ENCODE measurements around the gene GNG8. TPM values are rescaled to one million over a fixed set of nuclear protein-coding genes. Genes with fewer than 3 reads are reported as not detected.

GNG8 gene
- total and polyA plus RNA-seq, 10 of the 15 experiments (the other 5 are each of a cell fraction or from before 2014, with no cell fraction given): 1.2 to 6.6 (median 2.7) TPM; not detected in 6

DNA sequence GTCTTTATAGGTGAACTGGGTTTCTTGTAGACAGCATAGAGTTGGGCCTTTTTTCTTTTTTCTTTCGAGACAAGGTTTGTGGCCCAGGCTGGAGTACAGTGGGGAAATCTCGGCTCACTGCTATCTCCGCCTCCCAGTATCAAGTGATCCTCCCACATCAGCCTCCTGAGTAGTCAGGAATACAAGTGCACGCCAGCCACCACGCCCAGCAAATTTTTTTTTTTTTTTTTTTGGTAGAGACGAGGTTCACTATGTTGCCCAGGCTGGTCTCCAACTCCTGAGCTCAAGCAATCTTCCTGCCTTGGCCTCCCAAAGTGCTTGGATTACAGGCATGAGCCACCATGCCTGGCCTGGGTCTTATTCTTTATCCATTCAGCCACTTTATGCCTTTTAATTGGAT lies 40.0 kb downstream of the GNG8 start (continued):
- TF ChIP-seq EP300 (IDR thresholded peaks at IDR 0.05; ENCODE audit: borderline replicate concordance in 1 of 2, control insufficient read depth in 1 of 2, low read depth in 2 of 2, low read length in 2 of 2): no peak
- no peak for TF ChIP-seq CHD1 (IDR thresholded peaks at IDR 0.05; ENCODE audit: low read depth, low read length)

DNA sequence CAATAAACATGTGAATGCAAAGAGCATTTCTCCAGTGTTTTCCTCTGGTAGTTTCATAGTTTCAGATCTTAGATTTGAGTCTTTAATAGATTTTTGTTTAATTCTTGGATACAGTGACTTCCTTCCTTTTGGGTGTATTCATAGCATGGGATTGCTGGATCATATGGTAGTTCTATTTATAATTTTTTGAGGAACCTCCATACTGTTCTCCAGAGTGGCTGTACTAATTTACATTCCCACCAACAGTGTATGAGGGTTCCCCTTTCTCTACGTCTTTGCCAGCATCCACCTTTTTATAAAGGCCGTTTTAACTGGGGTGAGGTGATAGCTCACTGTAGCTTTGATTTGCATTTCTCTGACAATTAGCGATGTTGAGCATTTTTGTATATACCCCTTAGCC lies 44.1 kb downstream of the GNG8 start:
- in situ Hi-C loops (cut with MboI): no loop called here
- no peak overlapping the region for H3K27ac ChIP-seq (ENCODE audit: control insufficient read depth, insufficient read depth)
- H3K4me3 ChIP-seq: no peak overlapping the region
- H3K27me3 ChIP-seq (replicated peaks in 1 of 2; ENCODE audit: control insufficient read depth in 2 of 2, insufficient read depth in 2 of 2, low read length in 1 of 2): no peaks in the 10 kb centered on the region
- BruUV-seq (replicated peaks): no TSS peak
- CTCF ChIA-PET: no interaction called here
- no peak overlapping the region for H3K4me2 ChIP-seq (ENCODE audit: control insufficient read depth, insufficient read depth)
- H4K20me1 ChIP-seq (ENCODE audit: control insufficient read depth, insufficient read depth): no peaks in the 10 kb centered on the region
- POLR2A ChIA-PET: no interaction called here
- no peaks in the 10 kb centered on the region for H3K4me1 ChIP-seq (ENCODE audit: control insufficient read depth, insufficient read depth, low read length)
- no peaks in the 10 kb centered on the region for H3K79me2 ChIP-seq (ENCODE audit: control insufficient read depth, insufficient read depth, low read length)
- intact Hi-C loops (cut with micrococcal nuclease; ENCODE audit: unreplicated experiment): no loop called here
- no peak overlapping the region for H3K9ac ChIP-seq (ENCODE audit: control insufficient read depth, insufficient read depth, low read length)
- no peaks in the 10 kb centered on the region for H3K9me3 ChIP-seq (replicated peaks; ENCODE audit: control insufficient read depth, insufficient read depth, low read length)
- no peak for ATAC-seq
- no peaks in the 10 kb centered on the region for H3K36me3 ChIP-seq (ENCODE audit: control insufficient read depth in 2 of 2, insufficient read depth in 2 of 2, low read length in 1 of 2)
- TF ChIP-seq CHD4 (IDR thresholded peaks at IDR 0.05): no peak
- TF ChIP-seq WRNIP1 (IDR thresholded peaks at IDR 0.05; ENCODE audit: borderline replicate concordance, low read depth, low read length): no peak
- no peak for TF ChIP-seq EZH2 (IDR thresholded peaks at IDR 0.05; ENCODE audit: borderline replicate concordance, control insufficient read depth, low read depth, low read length)
- TF ChIP-seq, protein P1, sequence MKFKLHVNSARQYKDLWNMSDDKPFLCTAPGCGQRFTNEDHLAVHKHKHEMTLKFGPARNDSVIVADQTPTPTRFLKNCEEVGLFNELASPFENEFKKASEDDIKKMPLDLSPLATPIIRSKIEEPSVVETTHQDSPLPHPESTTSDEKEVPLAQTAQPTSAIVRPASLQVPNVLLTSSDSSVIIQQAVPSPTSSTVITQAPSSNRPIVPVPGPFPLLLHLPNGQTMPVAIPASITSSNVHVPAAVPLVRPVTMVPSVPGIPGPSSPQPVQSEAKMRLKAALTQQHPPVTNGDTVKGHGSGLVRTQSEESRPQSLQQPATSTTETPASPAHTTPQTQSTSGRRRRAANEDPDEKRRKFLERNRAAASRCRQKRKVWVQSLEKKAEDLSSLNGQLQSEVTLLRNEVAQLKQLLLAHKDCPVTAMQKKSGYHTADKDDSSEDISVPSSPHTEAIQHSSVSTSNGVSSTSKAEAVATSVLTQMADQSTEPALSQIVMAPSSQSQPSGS (IDR thresholded peaks at IDR 0.05; ENCODE audit: low read length): no peak
- RAD21 ChIA-PET (ENCODE audit: unreplicated experiment): no interaction called here
- 31% methylated on average over 3 of the region's 3 CpGs for WGBS (ENCODE audit: insufficient coverage, insufficient replicate concordance, low lambda C conversion rate, missing lambda C conversion rate)
- H2AFZ ChIP-seq (ENCODE audit: control insufficient read depth, low read depth, low read length): no peak overlapping the region
- SMC1A ChIA-PET (ENCODE audit: uncharacterized antibody, unreplicated experiment): no interaction called here
- no peak for DNase-seq (ENCODE audit: low read depth, low spot score)
- no peak for FAIRE-seq
